ENCODE results near the gene TXNDC11. TPM values are rescaled to one million over a fixed set of nuclear protein-coding genes. Genes with fewer than 3 reads are reported as not detected.

The TXNDC11 gene
- total and polyA plus RNA-seq, 2 experiments from 2014 or later: 24.5 to 25.9 TPM

- DNase-seq: no peak
- in situ Hi-C loops (cut with MboI): no loop called here
- peaks cover 10% of the 10 kb centered on the region; the same call in 1 of the 2 replicates for H3K36me3 ChIP-seq (ENCODE audit: low read depth)
- H2AFZ ChIP-seq: no peak overlapping the region
- peaks cover 35% of the 10 kb centered on the region for H3F3A ChIP-seq (ENCODE audit: insufficient read depth)
- no peaks in the 10 kb centered on the region for H3K9me2 ChIP-seq (ENCODE audit: insufficient read depth)
- H3K4me3 ChIP-seq: peak overlapping the region; percentile 63
- peak overlapping the region; percentile 57 for H3K9ac ChIP-seq
- peak overlapping the region; percentile 90 for H3K4me2 ChIP-seq (ENCODE audit: unreplicated experiment)
- TF ChIP-seq EZH2 (IDR thresholded peaks at IDR 0.05; ENCODE audit: insufficient read depth, poor library complexity, severe bottlenecking): no peak
- no peak for TF ChIP-seq EZH2phosphoT487 (IDR thresholded peaks at IDR 0.05; ENCODE audit: insufficient read depth, low read depth)
- H3K79me2 ChIP-seq (ENCODE audit: insufficient read depth): peaks cover 99% of the 10 kb centered on the region
- 0 out of 2 replicates have a peak, but pooled peaks cover 3% of the 10 kb centered on the region for H4K20me1 ChIP-seq (ENCODE audit: insufficient read depth)
- peaks cover 37% of the 10 kb centered on the region for H3K4me1 ChIP-seq (ENCODE audit: insufficient read depth)
- no peaks in the 10 kb centered on the region for H3K27me3 ChIP-seq (replicated peaks; ENCODE audit: insufficient read depth)
- H3K27ac ChIP-seq: peak overlapping the region; percentile 68
- H3K9me3 ChIP-seq (ENCODE audit: low read depth): no peaks in the 10 kb centered on the region
These were observed 41.3 kb upstream of the TXNDC11 start for GRCh38 chr16:11784038-11784369.

DNA sequence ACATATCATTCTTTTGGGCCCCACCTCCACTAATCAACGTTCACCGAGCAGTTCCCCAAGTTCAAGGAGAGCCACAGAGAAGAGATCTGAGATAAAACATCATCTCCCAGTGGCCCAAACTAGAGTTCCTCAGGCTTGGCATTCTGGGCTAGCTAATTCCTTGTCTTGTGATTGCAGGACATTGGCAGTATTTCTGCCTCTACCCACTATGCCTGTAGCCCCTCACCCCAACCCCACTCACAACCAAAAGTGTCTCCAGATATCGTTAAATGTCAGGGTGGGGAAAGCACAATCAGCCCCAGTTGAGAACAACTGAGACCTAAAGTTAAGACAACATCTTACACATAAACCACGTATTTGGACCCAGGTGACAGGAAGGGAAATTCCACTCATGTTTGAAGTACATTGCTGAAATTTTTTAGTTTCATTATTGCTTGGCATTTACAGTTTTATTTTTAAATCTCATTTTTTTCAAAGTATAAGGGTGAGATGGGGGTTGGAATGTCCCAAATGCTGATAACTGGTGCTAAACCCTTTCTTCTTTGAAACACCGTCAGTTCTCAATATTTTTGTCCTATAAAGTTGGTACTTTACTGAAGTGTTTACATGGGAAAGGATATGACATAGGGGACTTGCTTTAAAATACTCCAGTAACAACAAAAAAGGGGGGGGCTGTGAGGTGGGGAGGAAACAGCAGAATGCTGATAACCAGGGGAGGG lies 40.8 kb upstream of the TXNDC11 start:
- Histone ChIP-seq H3K4me1 (ENCODE audit: insufficient read depth) (peaks cover 37% of the 10 kb centered on the region), H4K20me1 (ENCODE audit: insufficient read depth) (0 out of 2 replicates have a peak, but pooled peaks cover 3% of the 10 kb centered on the region), H2AFZ (0 out of 2 replicates have a peak overlapping the region, but pooled peaks have one; percentile 8), H3K9ac (peak overlapping the region; percentile 57), H3K27ac (peak overlapping the region; percentile 68), H3K9me2 (ENCODE audit: insufficient read depth) (no peaks in the 10 kb centered on the region), H3K27me3 (replicated peaks; ENCODE audit: insufficient read depth) (no peaks in the 10 kb centered on the region), H3K4me2 (ENCODE audit: unreplicated experiment) (peak overlapping the region; percentile 90), H3K4me3 (peak overlapping the region; percentile 63), H3K9me3 (ENCODE audit: low read depth) (no peaks in the 10 kb centered on the region), H3F3A (ENCODE audit: insufficient read depth) (peaks cover 35% of the 10 kb centered on the region), H3K79me2 (ENCODE audit: insufficient read depth) (peaks cover 99% of the 10 kb centered on the region), H3K36me3 (ENCODE audit: low read depth) (peaks cover 15% of the 10 kb centered on the region)
- TF ChIP-seq EZH2phosphoT487 (IDR thresholded peaks at IDR 0.05; ENCODE audit: insufficient read depth, low read depth): no peak
- TF ChIP-seq EZH2 (IDR thresholded peaks at IDR 0.05; ENCODE audit: insufficient read depth, poor library complexity, severe bottlenecking): no peak
- peak; percentile 50 for DNase-seq
- in situ Hi-C loops (cut with MboI): no loop called here
- WGBS, 2 experiments (ENCODE audit: low coverage in 1 of 2, low lambda C conversion rate in 2 of 2, missing lambda C conversion rate in 2 of 2): 18 to 21% methylated on average over 5 of the region's 5 CpGs

GRCh38 chr16:11781773-11782172 lies 39.1 kb upstream of the TXNDC11 start:
- H4K20me1 ChIP-seq (ENCODE audit: insufficient read depth): 0 out of 2 replicates have a peak, but pooled peaks cover 3% of the 10 kb centered on the region
- WGBS, 2 experiments (ENCODE audit: low coverage in 1 of 2, low lambda C conversion rate in 2 of 2, missing lambda C conversion rate in 2 of 2): 45 to 47% methylated on average over 5 of the region's 5 CpGs

GRCh38 chr16:11780991-11781680 lies 38.5 kb upstream of the TXNDC11 start:
- H3K9ac ChIP-seq: no peak overlapping the region

More at GRCh38 chr16:11781773-11782172, 39.1 kb upstream of the TXNDC11 start:
- peak overlapping the region; percentile 68 for H3K27ac ChIP-seq
- peaks cover 28% of the 10 kb centered on the region for H3K36me3 ChIP-seq (ENCODE audit: low read depth)
- peaks cover 99% of the 10 kb centered on the region for H3K79me2 ChIP-seq (ENCODE audit: insufficient read depth)
- peak overlapping the region; percentile 39 for H3K4me2 ChIP-seq (ENCODE audit: unreplicated experiment)
- peaks cover 34% of the 10 kb centered on the region for H3F3A ChIP-seq (ENCODE audit: insufficient read depth)
- no peaks in the 10 kb centered on the region for H3K9me3 ChIP-seq (ENCODE audit: low read depth)
- no peak for DNase-seq
- no peak overlapping the region for H2AFZ ChIP-seq
- no peaks in the 10 kb centered on the region for H3K9me2 ChIP-seq (ENCODE audit: insufficient read depth)
- no peak overlapping the region for H3K4me3 ChIP-seq
- in situ Hi-C loops (cut with MboI): no loop called here
- peaks cover 37% of the 10 kb centered on the region for H3K4me1 ChIP-seq (ENCODE audit: insufficient read depth)
- no peak overlapping the region for H3K9ac ChIP-seq
- TF ChIP-seq EZH2 (IDR thresholded peaks at IDR 0.05; ENCODE audit: insufficient read depth, poor library complexity, severe bottlenecking) (no peak), EZH2phosphoT487 (IDR thresholded peaks at IDR 0.05; ENCODE audit: insufficient read depth, low read depth) (no peak)
- H3K27me3 ChIP-seq (replicated peaks; ENCODE audit: insufficient read depth): no peaks in the 10 kb centered on the region

More at GRCh38 chr16:11780991-11781680, 38.5 kb upstream of the TXNDC11 start:
- no peak overlapping the region for H3K4me3 ChIP-seq
- H3K4me1 ChIP-seq (ENCODE audit: insufficient read depth): peaks cover 37% of the 10 kb centered on the region
- no peaks in the 10 kb centered on the region for H3K9me2 ChIP-seq (ENCODE audit: insufficient read depth)
- in situ Hi-C loops (cut with MboI): no loop called here
- no peak overlapping the region for H3K27ac ChIP-seq
- H3F3A ChIP-seq (ENCODE audit: insufficient read depth): peaks cover 31% of the 10 kb centered on the region
- H3K36me3 ChIP-seq (ENCODE audit: low read depth): peaks cover 34% of the 10 kb centered on the region
- 89 to 93% methylated on average over 4 of the region's 4 CpGs for WGBS, 2 experiments (ENCODE audit: low coverage in 1 of 2, low lambda C conversion rate in 2 of 2, missing lambda C conversion rate in 2 of 2)
- H3K4me2 ChIP-seq (ENCODE audit: unreplicated experiment): no peak overlapping the region
- no peak overlapping the region for H2AFZ ChIP-seq
- peaks cover 99% of the 10 kb centered on the region for H3K79me2 ChIP-seq (ENCODE audit: insufficient read depth)
- DNase-seq: no peak
- 0 out of 2 replicates have a peak, but pooled peaks cover 3% of the 10 kb centered on the region for H4K20me1 ChIP-seq (ENCODE audit: insufficient read depth)
- TF ChIP-seq EZH2 (IDR thresholded peaks at IDR 0.05; ENCODE audit: insufficient read depth, poor library complexity, severe bottlenecking) (no peak), EZH2phosphoT487 (IDR thresholded peaks at IDR 0.05; ENCODE audit: insufficient read depth, low read depth) (no peak)
- H3K9me3 ChIP-seq (ENCODE audit: low read depth): no peaks in the 10 kb centered on the region
- no peaks in the 10 kb centered on the region for H3K27me3 ChIP-seq (replicated peaks; ENCODE audit: insufficient read depth)

All from GM23248 (cell line).